GM12872 (cell line): ENCODE data around the gene SOCS4.

Experiments used
- CTCF ChIP-seq: IDR thresholded peaks from 3 replicates; pipeline ENCODE4 v1.5.1; 2011; ENCODE audit warnings: low read depth, mild to moderate bottlenecking, low read length, moderate library complexity; ENCODE audit not compliant: insufficient read depth

Gene SOCS4

GRCh38 chr14:55085060-55085660 lies 58.1 kb downstream of the SOCS4 start:
- no peak for TF ChIP-seq CTCF

- no peak for TF ChIP-seq CTCF
These were observed 59.9 kb downstream of the SOCS4 start for GRCh38 chr14:55086938-55087337.

GRCh38 chr14:55088356-55088755 lies 61.3 kb downstream of the SOCS4 start:
- no peak for TF ChIP-seq CTCF

GRCh38 chr14:55092341-55092740 lies 65.3 kb downstream of the SOCS4 start:
- TF ChIP-seq CTCF, result no peak

GRCh38 chr14:55094292-55095157 lies 67.5 kb downstream of the SOCS4 start:
- TF ChIP-seq CTCF, result no peak

GRCh38 chr14:55097881-55098560 lies 71.0 kb downstream of the SOCS4 start:
- TF ChIP-seq CTCF, result no peak

- TF ChIP-seq CTCF, result no peak
These were observed 71.5 kb downstream of the SOCS4 start for GRCh38 chr14:55098561-55098898.
